ENCODE measurements around the gene ARL13B.
"Not testable (repeated sequence)": the region's sequence is repeated elsewhere in the genome, so short reads cannot be mapped to it uniquely, and the experiment has no call there.

- TF ChIP-seq EZH2 (IDR thresholded peaks at IDR 0.05; ENCODE audit: borderline replicate concordance, low read depth, low read length, poor library complexity, severe bottlenecking); CTCF (conservative IDR thresholded peaks at IDR 0.05; ENCODE audit: low read depth, low read length): not testable (repeated sequence)
Measured at GRCh38 chr3:94044100-94044936, 64.4 kb downstream of the ARL13B start.

Measured in A673 (cell line).